ES-I3 (cell line): ENCODE results near the gene GEMIN7.

ENCODE experiments used
- H3K36me3 ChIP-seq: 2 replicates; pipeline ENCODE4 v1.6.1; 2013; ENCODE audit warnings: mild to moderate bottlenecking, low read length, control low read depth, moderate library complexity; ENCODE audit not compliant: insufficient read depth
- H3K4me1 ChIP-seq: 2 replicates; pipeline ENCODE4 v1.6.1; 2013; ENCODE audit warnings: mild to moderate bottlenecking, control low read depth, low read length; ENCODE audit not compliant: insufficient read depth
- H3K9ac ChIP-seq: 2 replicates; pipeline ENCODE4 v1.6.1; 2013; ENCODE audit warnings: low read depth, mild to moderate bottlenecking, low read length, moderate library complexity
- H3K9me3 ChIP-seq: 2 replicates; pipeline ENCODE4 v1.6.1; 2013; ENCODE audit warnings: mild to moderate bottlenecking, low read length, moderate library complexity; ENCODE audit not compliant: control insufficient read depth, insufficient read depth

The GEMIN7 gene

GRCh38 chr19:45071545-45071938 lies 7.5 kb upstream of the GEMIN7 start:
- H3K4me1 ChIP-seq: peaks cover 7% of the 10 kb centered on the region
- H3K9me3 ChIP-seq: no peaks in the 10 kb centered on the region
- peaks cover 3% of the 10 kb centered on the region; the same call in 1 of the 2 replicates for H3K36me3 ChIP-seq
- no peak overlapping the region for H3K9ac ChIP-seq

DNA sequence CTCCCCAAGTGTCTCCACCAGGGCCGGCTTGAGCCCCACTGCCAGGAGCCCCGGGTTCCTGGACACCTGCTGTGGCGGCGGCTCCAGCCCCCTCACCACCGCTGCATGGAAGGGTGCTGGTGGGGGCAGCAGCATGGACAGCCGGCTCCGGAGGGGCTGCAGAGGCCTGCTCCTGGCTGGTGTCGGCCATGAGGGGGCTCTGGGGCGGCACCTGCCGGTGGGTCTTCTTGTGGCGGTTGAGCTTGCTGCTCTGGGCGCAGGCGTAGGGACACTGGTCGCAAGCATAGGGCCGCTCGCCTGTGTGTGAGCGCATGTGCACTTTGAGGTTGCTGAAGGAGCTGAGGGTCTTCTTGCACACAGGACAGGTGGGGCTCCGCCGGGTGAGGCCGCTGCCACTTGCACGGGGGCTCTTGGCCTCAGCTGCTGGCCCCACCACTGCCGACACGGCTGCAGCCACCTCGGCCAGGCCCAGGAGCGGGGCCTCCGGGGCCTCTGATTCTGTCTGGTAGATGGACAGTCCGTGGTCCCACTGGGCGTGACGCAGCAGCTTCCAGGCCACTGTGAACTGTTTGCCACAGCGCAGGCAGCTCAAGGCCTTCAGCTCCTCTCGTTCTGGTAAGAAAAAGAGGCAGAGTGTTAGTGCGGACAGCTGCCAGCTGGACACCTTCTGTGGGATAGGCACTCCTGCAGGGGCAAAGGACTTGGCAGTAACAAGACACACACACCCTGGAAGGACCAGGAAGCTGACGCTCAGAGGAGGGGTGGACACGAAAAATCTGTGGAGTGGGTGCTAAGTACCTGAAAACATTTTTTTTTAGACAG lies 6.9 kb upstream of the GEMIN7 start:
- peaks cover 3% of the 10 kb centered on the region; the same call in 1 of the 2 replicates for H3K36me3 ChIP-seq
- no peaks in the 10 kb centered on the region for H3K9me3 ChIP-seq
- no peak overlapping the region for H3K9ac ChIP-seq
- peaks cover 13% of the 10 kb centered on the region for H3K4me1 ChIP-seq

- H3K9ac ChIP-seq: peak overlapping the region; percentile 56; the same call in 1 of the 2 replicates
- H3K4me1 ChIP-seq: peaks cover 25% of the 10 kb centered on the region
- no peaks in the 10 kb centered on the region for H3K9me3 ChIP-seq
- peaks cover 3% of the 10 kb centered on the region; the same call in 1 of the 2 replicates for H3K36me3 ChIP-seq
These were observed 4.2 kb upstream of the GEMIN7 start for GRCh38 chr19:45074744-45075300.

GRCh38 chr19:45075301-45076028 lies 3.6 kb upstream of the GEMIN7 start:
- H3K9me3 ChIP-seq: no peaks in the 10 kb centered on the region
- H3K36me3 ChIP-seq: peaks cover 3% of the 10 kb centered on the region; the same call in 1 of the 2 replicates
- peaks cover 25% of the 10 kb centered on the region for H3K4me1 ChIP-seq
- H3K9ac ChIP-seq: peak overlapping the region; percentile 75

DNA sequence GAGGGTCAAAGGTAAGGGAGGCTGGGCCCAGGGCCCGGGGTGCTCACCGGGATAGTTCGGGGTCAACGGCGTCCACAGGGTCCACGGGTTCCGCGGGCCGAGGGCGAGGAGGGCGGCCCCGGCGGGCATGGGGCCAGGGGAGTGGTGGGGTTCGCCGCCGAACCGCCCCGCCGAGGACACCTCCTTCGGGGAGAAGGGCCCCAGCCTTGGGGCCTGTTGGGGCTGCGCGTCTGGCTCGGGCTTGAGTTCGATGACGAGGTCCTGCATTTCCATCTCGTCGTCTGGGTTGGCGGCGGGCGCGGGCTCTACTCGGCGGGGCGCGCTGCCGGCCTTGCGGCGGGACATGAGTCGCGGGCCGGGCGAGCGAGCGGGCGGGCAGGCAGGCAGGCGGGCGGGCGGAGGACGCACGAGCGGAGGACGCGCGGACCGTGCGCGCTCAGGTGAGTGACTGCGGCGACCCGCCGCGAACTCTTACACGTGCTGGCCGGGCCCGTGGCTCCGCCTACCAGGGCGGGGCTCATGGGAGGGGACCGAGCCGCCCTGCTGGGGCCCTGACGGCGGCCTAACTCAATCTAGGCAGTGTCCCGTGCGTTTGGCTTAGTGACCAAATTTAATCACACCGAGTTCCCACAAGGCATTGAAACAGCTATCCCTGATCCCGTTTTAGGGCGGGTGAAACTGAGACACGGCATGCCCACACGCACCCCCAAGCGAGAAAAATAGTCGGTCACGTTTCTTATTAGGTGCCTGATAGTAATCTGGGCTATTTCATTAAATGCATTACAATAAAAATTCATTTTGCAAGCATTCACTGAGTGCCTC lies 2.8 kb upstream of the GEMIN7 start, which contains the start of gene ZNF296:
Gene ZNF296 (minus strand): TSS at position 450 of the 822 bp plus-strand sequence. CDS start 105 bp downstream, at position 345.
- H3K9ac ChIP-seq: peak within 1 kb of the TSS; percentile 75
- H3K4me1 ChIP-seq: peaks cover 25% of the 10 kb centered on the region
- H3K9me3 ChIP-seq: no peaks in the 10 kb centered on the region
- peaks cover 3% of the 10 kb centered on the region; the same call in 1 of the 2 replicates for H3K36me3 ChIP-seq

DNA sequence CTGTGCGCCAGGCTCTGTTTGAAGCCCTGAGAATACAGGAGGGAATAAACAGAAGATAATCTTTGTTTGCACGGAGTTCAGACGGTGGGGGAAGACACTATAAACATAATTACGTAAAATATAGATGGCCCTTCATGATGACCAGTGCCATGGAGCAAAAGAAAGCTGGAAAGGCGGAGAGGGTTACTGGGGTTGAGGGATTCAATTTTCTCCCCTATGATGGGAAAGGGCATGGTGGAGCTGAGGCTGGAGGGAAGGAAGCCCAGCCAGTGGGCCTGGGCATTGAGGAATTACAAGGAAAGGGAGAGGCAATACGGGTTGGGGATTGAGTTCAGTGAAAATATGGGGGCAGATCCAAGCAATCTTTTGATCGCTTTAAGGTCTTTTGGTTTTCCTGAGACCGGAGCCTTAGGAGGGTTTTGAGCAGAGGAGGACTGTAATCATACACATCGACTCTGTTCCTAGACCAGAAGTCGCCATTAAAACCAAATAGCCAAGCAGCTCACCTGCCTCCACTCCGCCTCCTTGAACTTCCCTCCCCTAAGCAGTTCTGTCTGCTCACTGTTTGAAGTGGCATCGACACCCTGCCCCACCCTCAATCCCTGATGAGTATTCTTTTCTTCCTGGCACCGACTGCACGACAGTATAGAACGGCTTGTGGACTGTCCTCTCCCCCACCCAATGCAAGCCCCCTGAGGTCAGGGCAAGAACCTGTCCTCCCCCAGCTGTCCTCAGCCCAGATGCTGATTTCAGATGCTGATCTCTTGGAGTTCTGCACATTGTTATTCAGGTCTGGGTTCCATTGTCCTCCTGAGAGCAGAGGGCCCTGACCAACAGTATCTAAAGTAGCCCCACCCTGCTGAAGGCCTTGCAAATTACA lies 2.0 kb upstream of the GEMIN7 start:
- no peaks in the 10 kb centered on the region for H3K9me3 ChIP-seq
- H3K9ac ChIP-seq: peak overlapping the region; percentile 75
- H3K4me1 ChIP-seq: peaks cover 25% of the 10 kb centered on the region
- H3K36me3 ChIP-seq: peaks cover 3% of the 10 kb centered on the region

- peak overlapping the region; percentile 96 for H3K9ac ChIP-seq
- no peaks in the 10 kb centered on the region for H3K9me3 ChIP-seq
- peaks cover 25% of the 10 kb centered on the region for H3K4me1 ChIP-seq
- peaks cover 3% of the 10 kb centered on the region for H3K36me3 ChIP-seq
These were observed 534 bp upstream of the GEMIN7 start for GRCh38 chr19:45078390-45079062.

GRCh38 chr19:45079911-45080370 lies 881 bp downstream of the GEMIN7 start:
- Histone ChIP-seq H3K4me1 (peaks cover 19% of the 10 kb centered on the region), H3K9me3 (no peaks in the 10 kb centered on the region), H3K36me3 (peaks cover 3% of the 10 kb centered on the region), H3K9ac (peak overlapping the region; percentile 96)

DNA sequence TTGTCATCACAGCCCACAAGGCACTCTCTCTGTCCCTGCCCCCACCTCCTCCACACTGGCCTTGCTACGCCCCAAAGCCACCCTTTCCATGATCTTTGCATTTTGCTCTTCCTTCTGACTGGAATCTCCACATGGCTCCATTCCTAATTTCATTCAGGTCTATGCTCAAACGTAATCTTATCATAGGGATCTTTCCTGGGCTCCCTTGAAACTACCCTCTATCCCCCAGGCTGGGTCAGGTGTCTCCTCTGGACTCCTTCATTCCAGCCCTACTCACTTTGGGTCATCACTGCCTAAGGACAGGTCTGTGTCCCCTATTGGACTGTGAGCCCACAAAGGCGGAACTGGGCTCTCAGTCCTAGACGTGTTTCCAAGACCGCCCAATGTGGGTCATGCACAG lies 3.1 kb downstream of the GEMIN7 start:
- Histone ChIP-seq H3K9me3 (no peaks in the 10 kb centered on the region), H3K4me1 (peaks cover 12% of the 10 kb centered on the region), H3K9ac (no peak overlapping the region), H3K36me3 (peaks cover 8% of the 10 kb centered on the region)

DNA sequence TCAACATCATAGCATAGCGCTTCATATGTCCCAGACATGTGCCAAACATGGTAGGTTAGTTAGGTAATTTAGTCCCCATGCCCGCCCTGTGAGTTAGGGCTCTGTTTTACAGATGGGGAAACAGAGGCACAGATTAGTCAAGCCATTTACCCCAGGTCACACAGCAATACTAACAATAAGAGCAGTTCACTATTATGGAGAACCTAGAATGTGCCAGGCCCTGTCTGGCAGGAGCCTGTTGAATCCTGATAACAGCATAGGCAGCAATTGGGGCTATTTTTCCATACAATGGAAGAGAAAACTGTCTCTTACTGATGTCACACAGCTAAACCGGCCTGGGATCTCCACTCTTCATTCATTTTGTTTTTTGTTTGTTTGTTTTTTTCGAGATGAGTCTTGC lies 7.4 kb downstream of the GEMIN7 start:
- H3K36me3 ChIP-seq: peaks cover 17% of the 10 kb centered on the region
- no peaks in the 10 kb centered on the region for H3K9me3 ChIP-seq
- no peak overlapping the region for H3K9ac ChIP-seq
- no peaks in the 10 kb centered on the region for H3K4me1 ChIP-seq

GRCh38 chr19:45087531-45087930 lies 8.5 kb downstream of the GEMIN7 start:
- Histone ChIP-seq H3K9me3 (no peaks in the 10 kb centered on the region), H3K9ac (no peak overlapping the region), H3K36me3 (peaks cover 14% of the 10 kb centered on the region), H3K4me1 (no peaks in the 10 kb centered on the region)

- Histone ChIP-seq H3K36me3 (peaks cover 14% of the 10 kb centered on the region), H3K9ac (no peak overlapping the region), H3K4me1 (no peaks in the 10 kb centered on the region), H3K9me3 (no peaks in the 10 kb centered on the region)
These were observed 11.0 kb downstream of the GEMIN7 start for GRCh38 chr19:45090034-45090433.
